Natural killer cell (primary cell): ENCODE data around the gene ELAVL2. TPM values are rescaled to one million over a fixed set of nuclear protein-coding genes. Genes with fewer than 3 reads are reported as not detected.

Experiments used
- ATAC-seq, 3 donors: fragments of 150-1000 bp in 2 of 3; fragments of 200-7000 bp in 1 of 3; cut with Tn5 transposase; 1 replicate in 1 of 3; 2 replicates in 2 of 3; pipeline ENCODE4 v1.10.0; 2021; ENCODE audit warnings: mild to moderate bottlenecking in 2 of 3, moderate library complexity in 2 of 3
- DNase-seq, 2 donors: peaks; one replicate each; pipeline versions ENCODE4 v3.0.0 to v3.0.0-alpha.2; 2013 to 2021; ENCODE audit warnings: mixed read lengths in 1 of 2
- H3K27ac ChIP-seq: one replicate; pipeline ENCODE4 v1.5.1; 2013; ENCODE audit warnings: mild to moderate bottlenecking, low read length
- H3K27me3 ChIP-seq: one replicate; pipeline ENCODE4 v1.6.1; 2013; ENCODE audit warnings: low read length; ENCODE audit not compliant: control insufficient read depth, insufficient read depth
- H3K36me3 ChIP-seq: one replicate; pipeline ENCODE4 v1.6.1; 2013; ENCODE audit warnings: low read length; ENCODE audit not compliant: control insufficient read depth, insufficient read depth
- H3K4me1 ChIP-seq: one replicate; pipeline ENCODE4 v1.6.1; 2013; ENCODE audit warnings: low read length; ENCODE audit not compliant: control insufficient read depth, insufficient read depth
- H3K4me3 ChIP-seq: one replicate; pipeline ENCODE4 v1.5.1; 2013; ENCODE audit warnings: low read length
- H3K9me3 ChIP-seq: one replicate; pipeline ENCODE4 v1.6.1; 2013; ENCODE audit warnings: low read length; ENCODE audit not compliant: control insufficient read depth, insufficient read depth
- H3K27ac Mint-ChIP-seq, 2 donors: one replicate each; pipeline ENCODE4 v1.8.0; 2022; ENCODE audit warnings: mild to moderate bottlenecking in 2 of 2, mixed read lengths in 2 of 2, moderate library complexity in 1 of 2
- H3K27me3 Mint-ChIP-seq, 2 donors: one replicate each; pipeline ENCODE4 v1.8.0; 2022; ENCODE audit warnings: low read depth in 2 of 2, mixed read lengths in 2 of 2
- H3K36me3 Mint-ChIP-seq: one replicate; pipeline ENCODE4 v1.8.0; 2022; ENCODE audit warnings: mixed read lengths
- H3K4me1 Mint-ChIP-seq, 2 donors: one replicate each; pipeline ENCODE4 v1.8.0; 2022; ENCODE audit warnings: mixed read lengths in 2 of 2
- H3K4me3 Mint-ChIP-seq: one replicate; pipeline ENCODE4 v1.8.0; 2022; ENCODE audit warnings: mild to moderate bottlenecking, moderate library complexity, mixed read lengths
- H3K9me3 Mint-ChIP-seq, 2 donors: one replicate each; pipeline ENCODE4 v1.8.0; 2022; ENCODE audit warnings: mixed read lengths in 2 of 2
- CTCF ChIP-seq: fragments of 200-600 bp; IDR thresholded peaks from one replicate; pipeline ENCODE4 v1.8.0; 2022; ENCODE audit warnings: antibody characterized with exemption
- WGBS: methylation state at CpG from one replicate; pipeline ENCODE4 v1.1.7; 2013; ENCODE audit warnings: missing lambda C conversion rate; ENCODE audit not compliant: insufficient coverage; 5-methylcytosine and 5-hydroxymethylcytosine counted together
- intact Hi-C: fragments of 100-400 bp; cut with micrococcal nuclease; formaldehyde crosslinking; loops from one replicate; pipeline ENCODE4 v1.14.2; 2022
- total RNA-seq, 4 donors: library from RNA; stranded (reverse); fragments of 120-200 nt in 1 of 4; gene quantifications; one replicate each; pipeline versions ENCODE4 v1.2.3 to v1.2.4, GENCODE V29; 2013 to 2022

ELAVL2 gene
- total RNA-seq, 3 donors from 2014 or later (not counting 1 experiment from before 2014, with no cell fraction given): not detected

- no peak overlapping the region for H3K4me3 ChIP-seq
- peaks cover 29% of the 10 kb centered on the region for H3K9me3 ChIP-seq
- no peak for TF ChIP-seq CTCF
- H3K36me3 ChIP-seq: no peaks in the 10 kb centered on the region
- Mint-ChIP-seq H3K36me3 (no peaks in the 10 kb centered on the region), H3K4me3 (no peak overlapping the region), H3K9me3 (peaks cover 6 to 9% of the 10 kb centered on the region in 2 donors), H3K27me3 (peaks cover 8 to 12% of the 10 kb centered on the region in 2 donors), H3K27ac (no peak overlapping the region), H3K4me1 (no peaks in the 10 kb centered on the region)
- WGBS: 6% methylated on average over 11 of the region's 12 CpGs
- intact Hi-C loops: no loop called here
- H3K27ac ChIP-seq: no peak overlapping the region
- DNase-seq: no peak
- H3K4me1 ChIP-seq: no peaks in the 10 kb centered on the region
- H3K27me3 ChIP-seq: peaks cover 36% of the 10 kb centered on the region
- no peak for ATAC-seq
Observed at GRCh38 chr9:23825700-23826099, 340 bp downstream of the ELAVL2 start.

GRCh38 chr9:23824830-23825591 lies 1.0 kb downstream of the ELAVL2 start:
- no peak for ATAC-seq

GRCh38 chr9:23823986-23824829 lies 1.8 kb downstream of the ELAVL2 start:
- Histone ChIP-seq H3K9me3 (peaks cover 25% of the 10 kb centered on the region), H3K27me3 (peaks cover 32% of the 10 kb centered on the region), H3K4me1 (no peaks in the 10 kb centered on the region), H3K4me3 (no peak overlapping the region), H3K36me3 (no peaks in the 10 kb centered on the region), H3K27ac (no peak overlapping the region)
- ATAC-seq (no peak), DNase-seq (no peak)
- intact Hi-C loops: no loop called here
- Mint-ChIP-seq H3K27ac (no peak overlapping the region), H3K4me3 (no peak overlapping the region), H3K27me3 (peaks cover 18 to 21% of the 10 kb centered on the region in 2 donors), H3K36me3 (peaks cover 10% of the 10 kb centered on the region), H3K4me1 (no peaks in the 10 kb centered on the region), H3K9me3 (peaks cover 6% of the 10 kb centered on the region in 2 donors)
- WGBS: 12% methylated on average over 29 of the region's 36 CpGs
- TF ChIP-seq CTCF: no peak

More at GRCh38 chr9:23824830-23825591, 1.0 kb downstream of the ELAVL2 start:
- Mint-ChIP-seq H3K27me3 (peaks cover 10 to 15% of the 10 kb centered on the region in 2 donors), H3K9me3 (peaks cover 3 to 7% of the 10 kb centered on the region in 2 donors), H3K4me3 (no peak overlapping the region), H3K27ac (no peak overlapping the region), H3K4me1 (no peaks in the 10 kb centered on the region), H3K36me3 (peaks cover 2% of the 10 kb centered on the region)
- no peak overlapping the region for H3K4me3 ChIP-seq
- peaks cover 33% of the 10 kb centered on the region for H3K27me3 ChIP-seq
- H3K4me1 ChIP-seq: no peaks in the 10 kb centered on the region
- H3K27ac ChIP-seq: no peak overlapping the region
- H3K9me3 ChIP-seq: peaks cover 27% of the 10 kb centered on the region
- intact Hi-C loops: no loop called here
- WGBS: 10% methylated on average over 25 of the region's 25 CpGs
- no peak for TF ChIP-seq CTCF
- H3K36me3 ChIP-seq: no peaks in the 10 kb centered on the region
- DNase-seq: no peak
